ENCODE data around the gene LNP1.

DNA sequence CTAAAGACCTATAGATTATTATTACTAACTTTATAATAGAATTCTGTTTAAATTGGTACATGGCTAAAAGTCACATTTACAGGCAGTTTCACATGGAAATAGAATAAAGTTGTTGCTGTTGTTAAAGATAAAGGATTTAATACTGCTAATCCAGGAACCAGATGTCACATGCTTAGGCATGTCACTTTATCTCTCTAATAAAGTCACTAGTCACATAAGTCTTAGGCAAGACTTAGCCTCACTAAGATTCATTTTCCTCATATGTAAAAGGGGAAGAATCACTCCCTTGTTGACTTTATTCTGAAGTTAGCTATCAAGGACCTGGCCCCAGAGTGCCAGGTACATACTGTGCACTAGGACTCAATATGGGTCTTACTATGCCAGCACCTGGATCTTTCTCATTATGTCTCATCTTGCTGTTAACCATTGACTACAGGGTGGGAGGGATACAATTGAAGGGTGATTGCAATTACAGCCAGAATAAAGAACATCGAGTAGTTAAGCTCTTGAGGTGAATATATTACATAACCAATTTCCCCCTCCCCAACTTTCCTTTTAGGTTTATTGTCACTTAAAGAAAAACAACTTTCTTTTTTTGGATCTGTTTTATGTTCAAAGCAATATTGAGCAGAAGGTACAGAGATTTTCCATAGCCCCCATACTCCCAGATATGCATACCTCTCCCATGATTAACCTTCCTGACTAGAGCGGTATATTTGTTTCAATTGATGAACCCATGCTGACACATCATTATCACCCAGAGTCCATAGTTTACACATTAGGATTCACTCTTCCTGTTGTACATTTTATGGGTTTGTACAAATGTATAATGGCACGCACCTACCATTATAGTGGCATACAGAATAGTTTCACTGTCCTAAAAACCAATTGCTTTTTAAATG, 36.6 kb downstream of the LNP1 start:
- TF ChIP-seq, protein P1, sequence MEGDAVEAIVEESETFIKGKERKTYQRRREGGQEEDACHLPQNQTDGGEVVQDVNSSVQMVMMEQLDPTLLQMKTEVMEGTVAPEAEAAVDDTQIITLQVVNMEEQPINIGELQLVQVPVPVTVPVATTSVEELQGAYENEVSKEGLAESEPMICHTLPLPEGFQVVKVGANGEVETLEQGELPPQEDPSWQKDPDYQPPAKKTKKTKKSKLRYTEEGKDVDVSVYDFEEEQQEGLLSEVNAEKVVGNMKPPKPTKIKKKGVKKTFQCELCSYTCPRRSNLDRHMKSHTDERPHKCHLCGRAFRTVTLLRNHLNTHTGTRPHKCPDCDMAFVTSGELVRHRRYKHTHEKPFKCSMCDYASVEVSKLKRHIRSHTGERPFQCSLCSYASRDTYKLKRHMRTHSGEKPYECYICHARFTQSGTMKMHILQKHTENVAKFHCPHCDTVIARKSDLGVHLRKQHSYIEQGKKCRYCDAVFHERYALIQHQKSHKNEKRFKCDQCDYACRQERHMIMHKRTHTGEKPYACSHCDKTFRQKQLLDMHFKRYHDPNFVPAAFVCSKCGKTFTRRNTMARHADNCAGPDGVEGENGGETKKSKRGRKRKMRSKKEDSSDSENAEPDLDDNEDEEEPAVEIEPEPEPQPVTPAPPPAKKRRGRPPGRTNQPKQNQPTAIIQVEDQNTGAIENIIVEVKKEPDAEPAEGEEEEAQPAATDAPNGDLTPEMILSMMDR (IDR thresholded peaks at IDR 0.05; ENCODE audit: borderline replicate concordance, extremely low read depth, low read length, poor library complexity, severe bottlenecking): no peak
- TF ChIP-seq EZH2 (IDR thresholded peaks at IDR 0.05; ENCODE audit: borderline replicate concordance, low read depth, low read length, severe bottlenecking): no peak
